D721Med (cell line): ENCODE data around the gene HEY2.
"Not testable (repeated sequence)": the region's sequence is repeated elsewhere in the genome, so short reads cannot be mapped to it uniquely, and the experiment has no call there.

Source experiments
- DNase-seq: peaks from one replicate; pipeline ENCODE4 v3.0.0; 2011; ENCODE audit warnings: low spot score; ENCODE audit not compliant: insufficient read length
- FAIRE-seq: peaks from 2 replicates; lab custom pipeline; 2011; peaks lifted over from hg19 to GRCh38; lab: Jason Lieb, UNC
- CTCF ChIP-seq: IDR thresholded peaks from 2 replicates; pipeline ENCODE4 v1.5.1; 2012; ENCODE audit warnings: mild to moderate bottlenecking, control low read depth; ENCODE audit not compliant: insufficient read depth; ENCODE audit errors: missing control alignments

HEY2 gene

GRCh38 chr6:125749173-125749864, at the start of gene HEY2:
TSS of gene HEY2 (plus strand) at chr6:125749632. CDS start at chr6:125749777, 145 bp downstream.
- DNase-seq, result peak; percentile 77
- TF ChIP-seq CTCF, result no peak
- no peak for FAIRE-seq

GRCh38 chr6:125700581-125701353, 48.7 kb upstream of the HEY2 start:
- DNase-seq, result no peak
- no peak for FAIRE-seq
- no peak for TF ChIP-seq CTCF

GRCh38 chr6:125701354-125701668, 48.1 kb upstream of the HEY2 start:
- TF ChIP-seq CTCF, result no peak
- FAIRE-seq, result no peak
- DNase-seq, result no peak

GRCh38 chr6:125703882-125704281, 45.5 kb upstream of the HEY2 start:
- not testable (repeated sequence) for DNase-seq

GRCh38 chr6:125707615-125708243, 41.7 kb upstream of the HEY2 start:
- FAIRE-seq, result no peak
- no peak for DNase-seq
- TF ChIP-seq CTCF, result no peak

More at GRCh38 chr6:125703882-125704281, 45.5 kb upstream of the HEY2 start:
- not testable (repeated sequence) for FAIRE-seq

GRCh38 chr6:125711013-125711675, 38.3 kb upstream of the HEY2 start:
- no peak for TF ChIP-seq CTCF
- DNase-seq (no peak), FAIRE-seq (no peak)

GRCh38 chr6:125714441-125715090, 34.9 kb upstream of the HEY2 start:
- FAIRE-seq, result no peak

More at GRCh38 chr6:125714441-125715090, 34.9 kb upstream of the HEY2 start:
- DNase-seq, result no peak
- TF ChIP-seq CTCF, result no peak
